ENCODE measurements around the gene THTPA. TPM values are rescaled to one million over a fixed set of nuclear protein-coding genes. Genes with fewer than 3 reads are reported as not detected.

Gene THTPA
- total and polyA plus RNA-seq, 2 of the 4 experiments (the other 2 are of a cell fraction), result 5.0 to 9.2 TPM

- no CpG with 5 or more reads among the region's 2 CpGs for WGBS, 2 experiments (ENCODE audit: extremely low coverage in 2 of 2, insufficient read length in 1 of 2)
- Histone ChIP-seq H2BK15ac (ENCODE audit: low read depth, low read length) (no peak overlapping the region), H3K27me3 (ENCODE audit: control insufficient read depth, insufficient read depth, low read length) (no peaks in the 10 kb centered on the region), H2AFZ (replicated peaks; ENCODE audit: low read length, poor library complexity) (no peak overlapping the region), H3K4me3 (ENCODE audit: insufficient read depth, low read depth, low read length) (no peak overlapping the region), H3K23ac (ENCODE audit: low read depth, low read length) (no peak overlapping the region), H3K56ac (ENCODE audit: extremely low read depth, insufficient read depth, low read length) (no peak overlapping the region), H4K8ac (ENCODE audit: low read depth in 2 of 2, low read length in 2 of 2) (no peak overlapping the region), H4K91ac (ENCODE audit: insufficient read depth, low read depth, low read length) (no peak overlapping the region), H4K5ac (ENCODE audit: low read depth, low read length) (no peak overlapping the region), H3K27ac (ENCODE audit: insufficient read depth, low read length) (no peak overlapping the region), H2BK20ac (ENCODE audit: low read depth, low read length) (no peak overlapping the region), H2AK5ac (ENCODE audit: low read depth, low read length) (no peak overlapping the region), H4K20me1 (ENCODE audit: insufficient read depth, low read length) (no peaks in the 10 kb centered on the region), H3K4ac (ENCODE audit: low read depth, low read length) (no peak overlapping the region), H3K9me1 (ENCODE audit: insufficient read depth, low read length) (peaks cover 10% of the 10 kb centered on the region), H2AK9ac (replicated peaks; ENCODE audit: low read depth, low read length, poor library complexity) (no peak overlapping the region), H3K9ac (ENCODE audit: low read depth, low read length) (no peak overlapping the region), H3K79me1 (ENCODE audit: low read depth in 1 of 2, low read length in 2 of 2) (peaks cover 15 to 18% of the 10 kb centered on the region in 2 experiments), H3K14ac (replicated peaks; ENCODE audit: low read depth, low read length) (no peak overlapping the region), H2BK5ac (ENCODE audit: low read depth, low read length, poor library complexity, severe bottlenecking) (no peak overlapping the region), H3K9me3 (ENCODE audit: control insufficient read depth, insufficient read depth, low read length) (no peaks in the 10 kb centered on the region), H3K4me2 (ENCODE audit: low read depth, low read length) (no peak overlapping the region), H2BK120ac (ENCODE audit: low read depth, low read length) (no peak overlapping the region), H3K18ac (ENCODE audit: low read depth, low read length) (no peak overlapping the region), H3K4me1 (ENCODE audit: control insufficient read depth, insufficient read depth, low read length) (peaks cover 7% of the 10 kb centered on the region), H3K36me3 (ENCODE audit: control insufficient read depth, insufficient read depth, low read length) (peaks cover 7% of the 10 kb centered on the region)
- no TSS peak for BruUV-seq (replicated peaks)
- no peak for TF ChIP-seq CHD1 (IDR thresholded peaks at IDR 0.05; ENCODE audit: low read depth, low read length)
- TF ChIP-seq, protein P1, sequence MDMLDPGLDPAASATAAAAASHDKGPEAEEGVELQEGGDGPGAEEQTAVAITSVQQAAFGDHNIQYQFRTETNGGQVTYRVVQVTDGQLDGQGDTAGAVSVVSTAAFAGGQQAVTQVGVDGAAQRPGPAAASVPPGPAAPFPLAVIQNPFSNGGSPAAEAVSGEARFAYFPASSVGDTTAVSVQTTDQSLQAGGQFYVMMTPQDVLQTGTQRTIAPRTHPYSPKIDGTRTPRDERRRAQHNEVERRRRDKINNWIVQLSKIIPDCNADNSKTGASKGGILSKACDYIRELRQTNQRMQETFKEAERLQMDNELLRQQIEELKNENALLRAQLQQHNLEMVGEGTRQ (IDR thresholded peaks at IDR 0.05; ENCODE audit: low read depth, low read length), result no peak
- TF ChIP-seq RAD21 (IDR thresholded peaks at IDR 0.05; ENCODE audit: low read length), result no peak
- TF ChIP-seq CEBPB (IDR thresholded peaks at IDR 0.05; ENCODE audit: low read depth, low read length), result no peak
- no peak for TF ChIP-seq MAFK (IDR thresholded peaks at IDR 0.05; ENCODE audit: low read depth, low read length)
- TF ChIP-seq SMC3 (IDR thresholded peaks at IDR 0.05; ENCODE audit: low read depth, low read length), result no peak
- no peak for TF ChIP-seq MXI1 (IDR thresholded peaks at IDR 0.05; ENCODE audit: borderline replicate concordance, low read depth, low read length)
- TF ChIP-seq CTCF (conservative IDR thresholded peaks at IDR 0.05; ENCODE audit: low read depth, low read length), result no peak
- TF ChIP-seq MAZ (IDR thresholded peaks at IDR 0.05; ENCODE audit: borderline replicate concordance, low read depth, low read length), result no peak
- no peak for TF ChIP-seq RCOR1 (IDR thresholded peaks at IDR 0.05; ENCODE audit: insufficient replicate concordance, low read length)
- no peak for TF ChIP-seq POLR2A (IDR thresholded peaks at IDR 0.05; ENCODE audit: low read depth, low read length)
- no peak for TF ChIP-seq FOS (IDR thresholded peaks at IDR 0.05; ENCODE audit: low read depth, low read length)
- no peak for TF ChIP-seq NFE2L2 (IDR thresholded peaks at IDR 0.05; ENCODE audit: low read depth, low read length)
- no peak for TF ChIP-seq RFX5 (IDR thresholded peaks at IDR 0.05; ENCODE audit: low read depth, low read length)
- TF ChIP-seq BHLHE40 (IDR thresholded peaks at IDR 0.05; ENCODE audit: low read depth, low read length), result no peak
- TF ChIP-seq, protein P2, sequence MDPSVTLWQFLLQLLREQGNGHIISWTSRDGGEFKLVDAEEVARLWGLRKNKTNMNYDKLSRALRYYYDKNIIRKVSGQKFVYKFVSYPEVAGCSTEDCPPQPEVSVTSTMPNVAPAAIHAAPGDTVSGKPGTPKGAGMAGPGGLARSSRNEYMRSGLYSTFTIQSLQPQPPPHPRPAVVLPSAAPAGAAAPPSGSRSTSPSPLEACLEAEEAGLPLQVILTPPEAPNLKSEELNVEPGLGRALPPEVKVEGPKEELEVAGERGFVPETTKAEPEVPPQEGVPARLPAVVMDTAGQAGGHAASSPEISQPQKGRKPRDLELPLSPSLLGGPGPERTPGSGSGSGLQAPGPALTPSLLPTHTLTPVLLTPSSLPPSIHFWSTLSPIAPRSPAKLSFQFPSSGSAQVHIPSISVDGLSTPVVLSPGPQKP (IDR thresholded peaks at IDR 0.05; ENCODE audit: borderline replicate concordance, low read depth, low read length), result no peak
- DNase-seq, result no peak
- no peak for ATAC-seq (ENCODE audit: low read depth)
- dilution Hi-C loops (cut with HindIII; ENCODE audit: low sequenced_read_pairs, unreplicated experiment), result no loop called here
- intact Hi-C loops (cut with micrococcal nuclease), result no loop called here
- POLR2A ChIA-PET (ENCODE audit: unreplicated experiment), result interaction anchor here (1.2 kb wide), 1 partner anchor 80 kb away, joined by 4 read pairs; no protein-coding TSS in a partner anchor
- in situ Hi-C loops (cut with MboI; ENCODE audit: low sequenced_read_pairs), result loop anchor here (5.0 to 10.0 kb wide), 2 partner anchors 80 to 233 kb away; partner anchors contain the start of gene PABPN1
- CTCF ChIA-PET, result no interaction called here
Measured at GRCh38 chr14:23557521-23557920, 1.4 kb downstream of the THTPA start.

Data from IMR-90 (cell line).